WTC11 (cell line): Measurements from ENCODE around the gene EIF2B5. TPM values are rescaled to one million over a fixed set of nuclear protein-coding genes. Genes with fewer than 3 reads are reported as not detected.

ENCODE experiments used
- CDX4 ChIP-seq: fragments of 250-450 bp; sonication (Bioruptor Pico); IDR thresholded peaks from 2 replicates; pipeline ENCODE4 v1.9.0; 2021; ENCODE audit warnings: moderate library complexity, mild to moderate bottlenecking, inconsistent platforms, borderline replicate concordance
- E2F4 ChIP-seq: sonication (generic); formaldehyde crosslinking; IDR thresholded peaks from 2 replicates; pipeline ENCODE4 v1.8.1; 2022; ENCODE audit warnings: low read depth, mild to moderate bottlenecking, moderate library complexity, missing genetic modification reagents, borderline replicate concordance
- E2F5 ChIP-seq: sonication (generic); formaldehyde crosslinking; IDR thresholded peaks from 2 replicates; pipeline ENCODE4 v1.8.1; 2022; ENCODE audit warnings: mild to moderate bottlenecking, moderate library complexity, missing genetic modification reagents
- ETV6 ChIP-seq: sonication (generic); formaldehyde crosslinking; IDR thresholded peaks from 2 replicates; pipeline ENCODE4 v1.8.1; 2022; ENCODE audit warnings: mild to moderate bottlenecking, missing genetic modification reagents
- FOXP1 ChIP-seq: sonication (generic); formaldehyde crosslinking; IDR thresholded peaks from 2 replicates; pipeline ENCODE4 v1.8.0; 2022; ENCODE audit warnings: missing genetic modification reagents, mild to moderate bottlenecking, moderate library complexity, borderline replicate concordance
- IRF1 ChIP-seq: sonication (generic); formaldehyde crosslinking; IDR thresholded peaks from 2 replicates; pipeline ENCODE4 v1.8.0; 2023; ENCODE audit warnings: missing genetic modification reagents
- JUN ChIP-seq: sonication (generic); formaldehyde crosslinking; IDR thresholded peaks from 2 replicates; pipeline ENCODE4 v1.8.0; 2023; ENCODE audit warnings: mild to moderate bottlenecking, missing genetic modification reagents
- MYBL2 ChIP-seq: sonication (generic); formaldehyde crosslinking; IDR thresholded peaks from 2 replicates; pipeline ENCODE4 v1.8.1; 2023; ENCODE audit warnings: mild to moderate bottlenecking, moderate library complexity, missing genetic modification reagents
- NR3C1 ChIP-seq: sonication (generic); formaldehyde crosslinking; conservative IDR thresholded peaks from 2 replicates; pipeline ENCODE4 v1.8.1; 2023; ENCODE audit warnings: low read depth, mild to moderate bottlenecking, missing genetic modification reagents
- PRRX2 ChIP-seq: fragments of 250-450 bp; sonication (Bioruptor Pico); IDR thresholded peaks from 2 replicates; pipeline ENCODE4 v1.8.0; 2021; ENCODE audit warnings: mild to moderate bottlenecking
- RORB ChIP-seq: fragments of 250-450 bp; sonication (Bioruptor Pico); IDR thresholded peaks from 2 replicates; pipeline ENCODE4 v1.9.0; 2021; ENCODE audit warnings: mild to moderate bottlenecking
- TCF7 ChIP-seq: sonication (generic); formaldehyde crosslinking; IDR thresholded peaks from 2 replicates; pipeline ENCODE4 v1.8.0; 2022; ENCODE audit warnings: mild to moderate bottlenecking, low read depth, missing genetic modification reagents, moderate library complexity
- TEAD4 ChIP-seq: sonication (generic); formaldehyde crosslinking; IDR thresholded peaks from 2 replicates; pipeline ENCODE4 v1.8.0; 2022; ENCODE audit warnings: mild to moderate bottlenecking, missing genetic modification reagents
- TP53 ChIP-seq: sonication (generic); formaldehyde crosslinking; IDR thresholded peaks from 2 replicates; pipeline ENCODE4 v1.8.1; 2023; ENCODE audit warnings: mild to moderate bottlenecking, missing genetic modification reagents
- ZNF138 ChIP-seq: sonication (generic); formaldehyde crosslinking; conservative IDR thresholded peaks from 2 replicates; pipeline ENCODE4 v1.8.1; 2022; ENCODE audit warnings: mild to moderate bottlenecking, moderate library complexity, missing genetic modification reagents
- ZNF317 ChIP-seq: sonication (generic); formaldehyde crosslinking; IDR thresholded peaks from 2 replicates; pipeline ENCODE4 v1.8.1; 2023; ENCODE audit warnings: low read depth, mild to moderate bottlenecking, moderate library complexity, missing genetic modification reagents, borderline replicate concordance
- ZNF396 ChIP-seq: fragments of 250-450 bp; sonication (Bioruptor Pico); IDR thresholded peaks from 2 replicates; pipeline ENCODE4 v1.8.0; 2021; ENCODE audit warnings: mild to moderate bottlenecking, moderate library complexity, borderline replicate concordance
- total RNA-seq: library from RNA; stranded (reverse); gene quantifications from 3 replicates; pipeline ENCODE4 v1.2.3, GENCODE V29; 2021
- TF ChIP-seq, protein P1 (sequence below): sonication (generic); formaldehyde crosslinking; IDR thresholded peaks from 2 replicates; pipeline ENCODE4 v1.8.0; 2023; ENCODE audit warnings: missing genetic modification reagents, mild to moderate bottlenecking, borderline replicate concordance
- TF ChIP-seq, protein P2 (sequence below): sonication (generic); formaldehyde crosslinking; IDR thresholded peaks from 2 replicates; pipeline ENCODE4 v1.8.0; 2022; ENCODE audit warnings: mild to moderate bottlenecking, missing genetic modification reagents
- TF ChIP-seq, protein P3 (sequence below): sonication (generic); formaldehyde crosslinking; IDR thresholded peaks from 2 replicates; pipeline ENCODE4 v1.8.0; 2022; ENCODE audit warnings: mild to moderate bottlenecking, missing genetic modification reagents
- TF ChIP-seq, protein P4 (sequence below): sonication (generic); formaldehyde crosslinking; IDR thresholded peaks from 2 replicates; pipeline ENCODE4 v1.8.1; 2023; ENCODE audit warnings: mild to moderate bottlenecking, moderate library complexity, missing genetic modification reagents

EIF2B5 gene
- total RNA-seq, 1 experiment from 2014 or later, result 42.3 TPM

GRCh38 chr3:184133840-184134745 is 1.1 kb upstream of the EIF2B5 start (continued):
- TF ChIP-seq, protein P1, sequence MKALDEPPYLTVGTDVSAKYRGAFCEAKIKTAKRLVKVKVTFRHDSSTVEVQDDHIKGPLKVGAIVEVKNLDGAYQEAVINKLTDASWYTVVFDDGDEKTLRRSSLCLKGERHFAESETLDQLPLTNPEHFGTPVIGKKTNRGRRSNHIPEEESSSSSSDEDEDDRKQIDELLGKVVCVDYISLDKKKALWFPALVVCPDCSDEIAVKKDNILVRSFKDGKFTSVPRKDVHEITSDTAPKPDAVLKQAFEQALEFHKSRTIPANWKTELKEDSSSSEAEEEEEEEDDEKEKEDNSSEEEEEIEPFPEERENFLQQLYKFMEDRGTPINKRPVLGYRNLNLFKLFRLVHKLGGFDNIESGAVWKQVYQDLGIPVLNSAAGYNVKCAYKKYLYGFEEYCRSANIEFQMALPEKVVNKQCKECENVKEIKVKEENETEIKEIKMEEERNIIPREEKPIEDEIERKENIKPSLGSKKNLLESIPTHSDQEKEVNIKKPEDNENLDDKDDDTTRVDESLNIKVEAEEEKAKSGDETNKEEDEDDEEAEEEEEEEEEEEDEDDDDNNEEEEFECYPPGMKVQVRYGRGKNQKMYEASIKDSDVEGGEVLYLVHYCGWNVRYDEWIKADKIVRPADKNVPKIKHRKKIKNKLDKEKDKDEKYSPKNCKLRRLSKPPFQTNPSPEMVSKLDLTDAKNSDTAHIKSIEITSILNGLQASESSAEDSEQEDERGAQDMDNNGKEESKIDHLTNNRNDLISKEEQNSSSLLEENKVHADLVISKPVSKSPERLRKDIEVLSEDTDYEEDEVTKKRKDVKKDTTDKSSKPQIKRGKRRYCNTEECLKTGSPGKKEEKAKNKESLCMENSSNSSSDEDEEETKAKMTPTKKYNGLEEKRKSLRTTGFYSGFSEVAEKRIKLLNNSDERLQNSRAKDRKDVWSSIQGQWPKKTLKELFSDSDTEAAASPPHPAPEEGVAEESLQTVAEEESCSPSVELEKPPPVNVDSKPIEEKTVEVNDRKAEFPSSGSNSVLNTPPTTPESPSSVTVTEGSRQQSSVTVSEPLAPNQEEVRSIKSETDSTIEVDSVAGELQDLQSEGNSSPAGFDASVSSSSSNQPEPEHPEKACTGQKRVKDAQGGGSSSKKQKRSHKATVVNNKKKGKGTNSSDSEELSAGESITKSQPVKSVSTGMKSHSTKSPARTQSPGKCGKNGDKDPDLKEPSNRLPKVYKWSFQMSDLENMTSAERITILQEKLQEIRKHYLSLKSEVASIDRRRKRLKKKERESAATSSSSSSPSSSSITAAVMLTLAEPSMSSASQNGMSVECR, result peak; percentile 75; the same call in 1 of the 2 replicates
- TF ChIP-seq ZNF396 (CRISPR knock-in tag) (no peak), MYBL2 (CRISPR knock-in tag) (no peak), JUN (no peak), NR3C1 (CRISPR knock-in tag) (no peak), TEAD4 (CRISPR knock-in tag) (no peak), IRF1 (CRISPR knock-in tag) (no peak), E2F4 (CRISPR knock-in tag) (no peak), RORB (CRISPR knock-in tag) (no peak), TP53 (CRISPR knock-in tag) (no peak), ZNF138 (CRISPR knock-in tag) (no peak), E2F5 (CRISPR knock-in tag) (0 out of 2 replicates have a peak, but pooled peaks have one; percentile 29), ETV6 (CRISPR knock-in tag) (peak; percentile 82), CDX4 (no peak), TCF7 (CRISPR knock-in tag) (no peak), PRRX2 (CRISPR knock-in tag) (no peak), ZNF317 (no peak), FOXP1 (CRISPR knock-in tag) (no peak)
- TF ChIP-seq, protein P2, sequence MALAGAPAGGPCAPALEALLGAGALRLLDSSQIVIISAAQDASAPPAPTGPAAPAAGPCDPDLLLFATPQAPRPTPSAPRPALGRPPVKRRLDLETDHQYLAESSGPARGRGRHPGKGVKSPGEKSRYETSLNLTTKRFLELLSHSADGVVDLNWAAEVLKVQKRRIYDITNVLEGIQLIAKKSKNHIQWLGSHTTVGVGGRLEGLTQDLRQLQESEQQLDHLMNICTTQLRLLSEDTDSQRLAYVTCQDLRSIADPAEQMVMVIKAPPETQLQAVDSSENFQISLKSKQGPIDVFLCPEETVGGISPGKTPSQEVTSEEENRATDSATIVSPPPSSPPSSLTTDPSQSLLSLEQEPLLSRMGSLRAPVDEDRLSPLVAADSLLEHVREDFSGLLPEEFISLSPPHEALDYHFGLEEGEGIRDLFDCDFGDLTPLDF (CRISPR knock-in tag), result no peak
- TF ChIP-seq, protein P3, sequence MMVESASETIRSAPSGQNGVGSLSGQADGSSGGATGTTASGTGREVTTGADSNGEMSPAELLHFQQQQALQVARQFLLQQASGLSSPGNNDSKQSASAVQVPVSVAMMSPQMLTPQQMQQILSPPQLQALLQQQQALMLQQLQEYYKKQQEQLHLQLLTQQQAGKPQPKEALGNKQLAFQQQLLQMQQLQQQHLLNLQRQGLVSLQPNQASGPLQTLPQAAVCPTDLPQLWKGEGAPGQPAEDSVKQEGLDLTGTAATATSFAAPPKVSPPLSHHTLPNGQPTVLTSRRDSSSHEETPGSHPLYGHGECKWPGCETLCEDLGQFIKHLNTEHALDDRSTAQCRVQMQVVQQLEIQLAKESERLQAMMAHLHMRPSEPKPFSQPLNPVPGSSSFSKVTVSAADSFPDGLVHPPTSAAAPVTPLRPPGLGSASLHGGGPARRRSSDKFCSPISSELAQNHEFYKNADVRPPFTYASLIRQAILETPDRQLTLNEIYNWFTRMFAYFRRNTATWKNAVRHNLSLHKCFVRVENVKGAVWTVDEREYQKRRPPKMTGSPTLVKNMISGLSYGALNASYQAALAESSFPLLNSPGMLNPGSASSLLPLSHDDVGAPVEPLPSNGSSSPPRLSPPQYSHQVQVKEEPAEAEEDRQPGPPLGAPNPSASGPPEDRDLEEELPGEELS, result peak; percentile 59; the same call in 1 of the 2 replicates
- TF ChIP-seq, protein P4, sequence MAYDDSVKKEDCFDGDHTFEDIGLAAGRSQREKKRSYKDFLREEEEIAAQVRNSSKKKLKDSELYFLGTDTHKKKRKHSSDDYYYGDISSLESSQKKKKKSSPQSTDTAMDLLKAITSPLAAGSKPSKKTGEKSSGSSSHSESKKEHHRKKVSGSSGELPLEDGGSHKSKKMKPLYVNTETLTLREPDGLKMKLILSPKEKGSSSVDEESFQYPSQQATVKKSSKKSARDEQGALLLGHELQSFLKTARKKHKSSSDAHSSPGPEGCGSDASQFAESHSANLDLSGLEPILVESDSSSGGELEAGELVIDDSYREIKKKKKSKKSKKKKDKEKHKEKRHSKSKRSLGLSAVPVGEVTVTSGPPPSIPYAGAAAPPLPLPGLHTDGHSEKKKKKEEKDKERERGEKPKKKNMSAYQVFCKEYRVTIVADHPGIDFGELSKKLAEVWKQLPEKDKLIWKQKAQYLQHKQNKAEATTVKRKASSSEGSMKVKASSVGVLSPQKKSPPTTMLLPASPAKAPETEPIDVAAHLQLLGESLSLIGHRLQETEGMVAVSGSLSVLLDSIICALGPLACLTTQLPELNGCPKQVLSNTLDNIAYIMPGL (CRISPR knock-in tag), result no peak; the same call in 1 of the 2 replicates
